Neural crest cell (in vitro differentiated cells): ENCODE measurements around the gene SNX32. TPM values are rescaled to one million over a fixed set of nuclear protein-coding genes. Genes with fewer than 3 reads are reported as not detected.

ENCODE experiments used
- DNase-seq: peaks from one replicate; pipeline ENCODE4 v3.0.0; 2021; ENCODE audit warnings: low read depth, mixed read lengths, low spot score
- H3K27ac Mint-ChIP-seq: one replicate; pipeline ENCODE4 v1.8.0; 2021; ENCODE audit warnings: mild to moderate bottlenecking, mixed read lengths; ENCODE audit not compliant: unreplicated experiment
- H3K27me3 Mint-ChIP-seq: 2 replicates; pipeline ENCODE4 v1.8.0; 2021; ENCODE audit warnings: low read depth, mild to moderate bottlenecking, mixed read lengths
- H3K36me3 Mint-ChIP-seq: 2 replicates; pipeline ENCODE4 v1.8.0; 2021; ENCODE audit warnings: low read depth, mild to moderate bottlenecking, mixed read lengths
- H3K4me1 Mint-ChIP-seq: 2 replicates; pipeline ENCODE4 v1.8.0; 2021; ENCODE audit warnings: mixed read lengths
- H3K4me3 Mint-ChIP-seq: one replicate; pipeline ENCODE4 v1.8.0; 2021; ENCODE audit warnings: mild to moderate bottlenecking, mixed read lengths
- H3K9me3 Mint-ChIP-seq: 2 replicates; pipeline ENCODE4 v1.8.0; 2021; ENCODE audit warnings: mixed read lengths
- total RNA-seq: library from RNA; stranded (reverse); gene quantifications from 2 replicates; pipeline ENCODE4 v1.2.1, GENCODE V29; 2021
- TF ChIP-seq, protein P1 (sequence below): fragments of 200-600 bp; sonication (generic); conservative IDR thresholded peaks from 2 replicates; pipeline ENCODE4 v1.5.0; 2021; ENCODE audit warnings: antibody characterized with exemption, mild to moderate bottlenecking

SNX32 gene
- total RNA-seq, 1 donor from 2014 or later = 1.9 TPM

GRCh38 chr11:65794570-65795510 is 38.9 kb upstream of the SNX32 start:
- Mint-ChIP-seq H3K36me3 (no peaks in the 10 kb centered on the region), H3K4me1 (peaks cover 6% of the 10 kb centered on the region), H3K4me3 (no peak overlapping the region), H3K27ac (no peak overlapping the region), H3K9me3 (no peaks in the 10 kb centered on the region), H3K27me3 (peaks cover 25% of the 10 kb centered on the region)
- TF ChIP-seq, protein P1, sequence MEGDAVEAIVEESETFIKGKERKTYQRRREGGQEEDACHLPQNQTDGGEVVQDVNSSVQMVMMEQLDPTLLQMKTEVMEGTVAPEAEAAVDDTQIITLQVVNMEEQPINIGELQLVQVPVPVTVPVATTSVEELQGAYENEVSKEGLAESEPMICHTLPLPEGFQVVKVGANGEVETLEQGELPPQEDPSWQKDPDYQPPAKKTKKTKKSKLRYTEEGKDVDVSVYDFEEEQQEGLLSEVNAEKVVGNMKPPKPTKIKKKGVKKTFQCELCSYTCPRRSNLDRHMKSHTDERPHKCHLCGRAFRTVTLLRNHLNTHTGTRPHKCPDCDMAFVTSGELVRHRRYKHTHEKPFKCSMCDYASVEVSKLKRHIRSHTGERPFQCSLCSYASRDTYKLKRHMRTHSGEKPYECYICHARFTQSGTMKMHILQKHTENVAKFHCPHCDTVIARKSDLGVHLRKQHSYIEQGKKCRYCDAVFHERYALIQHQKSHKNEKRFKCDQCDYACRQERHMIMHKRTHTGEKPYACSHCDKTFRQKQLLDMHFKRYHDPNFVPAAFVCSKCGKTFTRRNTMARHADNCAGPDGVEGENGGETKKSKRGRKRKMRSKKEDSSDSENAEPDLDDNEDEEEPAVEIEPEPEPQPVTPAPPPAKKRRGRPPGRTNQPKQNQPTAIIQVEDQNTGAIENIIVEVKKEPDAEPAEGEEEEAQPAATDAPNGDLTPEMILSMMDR = no peak
- DNase-seq = no peak

DNA sequence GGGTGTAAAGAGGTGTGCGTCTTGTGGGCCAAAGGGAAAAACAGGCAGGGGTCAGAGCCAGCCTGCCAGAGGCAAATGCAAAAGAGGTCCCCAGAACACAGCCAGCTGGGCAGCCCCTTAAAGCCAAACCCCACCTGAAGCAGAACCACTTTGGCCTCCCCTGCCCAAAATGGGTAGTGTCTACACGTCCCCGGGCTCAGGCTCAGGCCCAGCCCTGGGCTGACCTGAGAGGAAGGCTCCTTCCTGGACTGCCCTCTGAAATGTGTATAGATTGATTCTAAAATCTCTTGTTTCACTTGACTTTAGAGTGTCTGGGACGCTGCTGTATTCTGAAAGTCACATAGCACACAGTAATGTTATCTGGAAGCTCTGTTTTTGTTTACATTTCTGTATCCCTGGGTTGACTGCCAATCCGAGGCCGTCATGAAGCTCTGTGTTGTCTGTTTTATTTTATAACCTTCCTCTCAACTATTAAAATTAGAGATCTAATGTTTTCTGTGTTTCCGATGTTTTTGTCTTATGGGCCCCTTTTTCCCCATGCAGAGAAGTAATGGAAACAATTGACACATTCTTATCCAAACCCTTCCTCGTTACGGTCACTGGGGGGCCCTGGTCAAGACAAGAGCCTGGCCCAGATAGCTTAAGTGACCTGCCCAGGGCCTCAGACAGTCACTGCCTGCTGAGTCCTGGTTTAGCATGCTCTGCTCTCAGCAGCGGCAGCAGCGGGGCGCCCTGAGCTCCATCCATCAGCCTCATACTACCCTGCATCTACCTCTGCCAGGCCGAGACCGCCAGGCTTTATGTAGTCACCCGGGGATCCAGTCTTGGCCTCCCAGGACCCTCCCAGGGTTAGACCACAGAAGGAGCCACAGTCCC is 36.8 kb upstream of the SNX32 start:
- TF ChIP-seq, protein P1 = no peak
- H3K36me3 Mint-ChIP-seq = no peaks in the 10 kb centered on the region
- peak overlapping the region; percentile 1 for H3K27ac Mint-ChIP-seq
- DNase-seq = no peak
- H3K27me3 Mint-ChIP-seq = peaks cover 12% of the 10 kb centered on the region
- H3K4me3 Mint-ChIP-seq = no peak overlapping the region
- no peaks in the 10 kb centered on the region for H3K9me3 Mint-ChIP-seq
- peaks cover 6% of the 10 kb centered on the region for H3K4me1 Mint-ChIP-seq

- Mint-ChIP-seq H3K4me3 (no peak overlapping the region), H3K36me3 (no peaks in the 10 kb centered on the region), H3K9me3 (no peaks in the 10 kb centered on the region), H3K27ac (no peak overlapping the region), H3K27me3 (peaks cover 10% of the 10 kb centered on the region), H3K4me1 (peaks cover 6% of the 10 kb centered on the region)
- TF ChIP-seq, protein P1 = no peak
- no peak for DNase-seq
Measured at GRCh38 chr11:65797711-65798110, 36.1 kb upstream of the SNX32 start.

- no peaks in the 10 kb centered on the region for H3K36me3 Mint-ChIP-seq
- peaks cover 17% of the 10 kb centered on the region for H3K27me3 Mint-ChIP-seq
- H3K9me3 Mint-ChIP-seq = no peaks in the 10 kb centered on the region
- peaks cover 6% of the 10 kb centered on the region for H3K4me1 Mint-ChIP-seq
- H3K27ac Mint-ChIP-seq = no peak overlapping the region
- TF ChIP-seq, protein P1 = no peak
- DNase-seq = no peak
- no peak overlapping the region for H3K4me3 Mint-ChIP-seq
Measured at GRCh38 chr11:65798882-65799281, 34.9 kb upstream of the SNX32 start.

DNA sequence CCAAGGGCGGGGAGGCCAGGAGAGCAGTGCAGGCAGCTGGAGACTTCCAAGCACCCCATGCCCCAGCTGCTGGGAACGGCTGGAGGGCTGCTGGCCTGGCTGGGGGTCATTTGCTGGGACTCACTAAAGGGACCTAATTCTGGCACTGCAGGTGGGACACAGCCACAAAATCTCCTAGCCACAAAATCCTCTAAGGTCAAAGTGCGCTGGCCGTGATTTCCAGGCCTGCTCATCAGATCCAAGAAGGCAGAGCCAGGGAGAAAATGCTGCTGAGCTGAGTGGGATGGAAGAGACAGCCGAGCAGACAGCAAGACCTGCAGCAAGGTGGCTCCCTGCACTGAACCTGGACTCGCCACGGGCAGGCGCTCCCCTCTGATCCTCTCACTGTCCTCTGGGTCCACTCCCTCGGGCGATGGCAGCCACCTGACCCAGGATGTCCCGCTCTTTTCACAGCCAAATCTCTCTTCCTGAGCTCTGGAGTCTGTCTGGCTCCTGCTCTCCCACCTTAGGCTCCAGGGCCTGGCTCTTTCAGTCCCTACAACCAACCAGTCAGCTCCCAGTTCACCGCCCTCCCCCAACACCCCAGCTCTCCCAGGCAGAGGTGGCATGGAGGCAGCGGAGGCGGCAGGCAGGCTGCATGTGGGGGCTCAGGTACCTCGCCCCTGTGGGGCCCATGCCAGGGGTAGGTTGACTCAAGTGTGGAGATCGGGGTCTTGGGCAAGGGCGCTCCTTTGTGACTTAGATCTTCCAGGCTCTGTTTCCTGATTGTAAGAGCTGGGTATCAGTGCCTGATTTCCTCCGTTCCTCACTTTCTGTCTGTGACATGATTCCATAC is 32.4 kb upstream of the SNX32 start:
- H3K27me3 Mint-ChIP-seq = peaks cover 24% of the 10 kb centered on the region
- H3K4me3 Mint-ChIP-seq = no peak overlapping the region
- no peaks in the 10 kb centered on the region for H3K9me3 Mint-ChIP-seq
- H3K4me1 Mint-ChIP-seq = peaks cover 6% of the 10 kb centered on the region
- TF ChIP-seq, protein P1 = no peak
- DNase-seq = no peak
- no peaks in the 10 kb centered on the region for H3K36me3 Mint-ChIP-seq
- no peak overlapping the region for H3K27ac Mint-ChIP-seq
